Hepatocyte (in vitro differentiated cells): ENCODE data around the gene SLC30A5.

ENCODE experiments used
- CTCF ChIP-seq: fragments of 200-600 bp; sonication (generic); IDR thresholded peaks from 2 replicates; pipeline ENCODE4 v1.5.1; 2016; ENCODE audit warnings: antibody characterized with exemption, mild to moderate bottlenecking; ENCODE audit not compliant: poor library complexity
- EZH2 ChIP-seq: fragments of 200-600 bp; sonication (generic); IDR thresholded peaks from 2 replicates; pipeline ENCODE4 v1.6.1; 2016; ENCODE audit warnings: antibody characterized with exemption, mild to moderate bottlenecking, borderline replicate concordance

- TF ChIP-seq CTCF (no peak), EZH2 (no peak)
These were observed 55.8 kb downstream of the SLC30A5 start for GRCh38 chr5:69149676-69150010.
